Measurements from ENCODE around the gene DPP10.

GRCh38 chr2:115757286-115757685, 1314.8 kb downstream of the DPP10 start:
- TF ChIP-seq, protein P1, sequence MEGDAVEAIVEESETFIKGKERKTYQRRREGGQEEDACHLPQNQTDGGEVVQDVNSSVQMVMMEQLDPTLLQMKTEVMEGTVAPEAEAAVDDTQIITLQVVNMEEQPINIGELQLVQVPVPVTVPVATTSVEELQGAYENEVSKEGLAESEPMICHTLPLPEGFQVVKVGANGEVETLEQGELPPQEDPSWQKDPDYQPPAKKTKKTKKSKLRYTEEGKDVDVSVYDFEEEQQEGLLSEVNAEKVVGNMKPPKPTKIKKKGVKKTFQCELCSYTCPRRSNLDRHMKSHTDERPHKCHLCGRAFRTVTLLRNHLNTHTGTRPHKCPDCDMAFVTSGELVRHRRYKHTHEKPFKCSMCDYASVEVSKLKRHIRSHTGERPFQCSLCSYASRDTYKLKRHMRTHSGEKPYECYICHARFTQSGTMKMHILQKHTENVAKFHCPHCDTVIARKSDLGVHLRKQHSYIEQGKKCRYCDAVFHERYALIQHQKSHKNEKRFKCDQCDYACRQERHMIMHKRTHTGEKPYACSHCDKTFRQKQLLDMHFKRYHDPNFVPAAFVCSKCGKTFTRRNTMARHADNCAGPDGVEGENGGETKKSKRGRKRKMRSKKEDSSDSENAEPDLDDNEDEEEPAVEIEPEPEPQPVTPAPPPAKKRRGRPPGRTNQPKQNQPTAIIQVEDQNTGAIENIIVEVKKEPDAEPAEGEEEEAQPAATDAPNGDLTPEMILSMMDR (IDR thresholded peaks at IDR 0.05 in 8 of 11, conservative IDR thresholded peaks at IDR 0.05 in 3 of 11), result no peak
- TF ChIP-seq POLR2AphosphoS5 (IDR thresholded peaks at IDR 0.05), result no peak
- no peak for TF ChIP-seq POLR2A (IDR thresholded peaks at IDR 0.05)
